ENCODE results near the gene MAPKAP1.

MAPKAP1 gene

GRCh38 chr9:125663127-125663526 lies 43.9 kb downstream of the MAPKAP1 start:
- H3K36me3 ChIP-seq (ENCODE audit: control insufficient read depth, low read depth, low read length): no peaks in the 10 kb centered on the region
- no peaks in the 10 kb centered on the region for H3K27me3 ChIP-seq (ENCODE audit: control insufficient read depth, insufficient read depth, low read length)
- no peak overlapping the region for H3K27ac ChIP-seq (ENCODE audit: low read length)
- H3K4me1 ChIP-seq (ENCODE audit: control insufficient read depth, low read depth, low read length): no peaks in the 10 kb centered on the region
- H3K4me3 ChIP-seq (ENCODE audit: low read length): no peak overlapping the region
- no peaks in the 10 kb centered on the region for H3K9me3 ChIP-seq (ENCODE audit: control insufficient read depth, low read depth, low read length)
- H3K9ac ChIP-seq (ENCODE audit: low read length): no peak overlapping the region

- Histone ChIP-seq H3K27me3 (ENCODE audit: control insufficient read depth, insufficient read depth, low read length) (no peaks in the 10 kb centered on the region), H3K9me3 (ENCODE audit: control insufficient read depth, low read depth, low read length) (no peaks in the 10 kb centered on the region), H3K27ac (ENCODE audit: low read length) (no peak overlapping the region), H3K9ac (ENCODE audit: low read length) (no peak overlapping the region), H3K4me3 (ENCODE audit: low read length) (no peak overlapping the region), H3K36me3 (ENCODE audit: control insufficient read depth, low read depth, low read length) (no peaks in the 10 kb centered on the region), H3K4me1 (ENCODE audit: control insufficient read depth, low read depth, low read length) (peaks cover 21% of the 10 kb centered on the region)
Observed at GRCh38 chr9:125660557-125660956, 46.5 kb downstream of the MAPKAP1 start.

- Histone ChIP-seq H3K9ac (ENCODE audit: low read length) (no peak overlapping the region), H3K27ac (ENCODE audit: low read length) (no peak overlapping the region), H3K4me1 (ENCODE audit: control insufficient read depth, low read depth, low read length) (peaks cover 27% of the 10 kb centered on the region), H3K4me3 (ENCODE audit: low read length) (no peak overlapping the region), H3K27me3 (ENCODE audit: control insufficient read depth, insufficient read depth, low read length) (no peaks in the 10 kb centered on the region), H3K36me3 (ENCODE audit: control insufficient read depth, low read depth, low read length) (no peaks in the 10 kb centered on the region), H3K9me3 (ENCODE audit: control insufficient read depth, low read depth, low read length) (no peaks in the 10 kb centered on the region)
Observed at GRCh38 chr9:125659954-125660353, 47.1 kb downstream of the MAPKAP1 start.

- H3K9ac ChIP-seq (ENCODE audit: low read length): no peak overlapping the region
- no peaks in the 10 kb centered on the region for H3K27me3 ChIP-seq (ENCODE audit: control insufficient read depth, insufficient read depth, low read length)
- H3K4me3 ChIP-seq (ENCODE audit: low read length): no peak overlapping the region
- H3K27ac ChIP-seq (ENCODE audit: low read length): no peak overlapping the region
- no peaks in the 10 kb centered on the region for H3K9me3 ChIP-seq (ENCODE audit: control insufficient read depth, low read depth, low read length)
- H3K4me1 ChIP-seq (ENCODE audit: control insufficient read depth, low read depth, low read length): peaks cover 33% of the 10 kb centered on the region
- H3K36me3 ChIP-seq (ENCODE audit: control insufficient read depth, low read depth, low read length): no peaks in the 10 kb centered on the region
Observed at GRCh38 chr9:125659201-125659840, 47.7 kb downstream of the MAPKAP1 start.

- Histone ChIP-seq H3K36me3 (ENCODE audit: control insufficient read depth, low read depth, low read length) (no peaks in the 10 kb centered on the region), H3K4me1 (ENCODE audit: control insufficient read depth, low read depth, low read length) (peaks cover 61% of the 10 kb centered on the region), H3K9ac (ENCODE audit: low read length) (peak overlapping the region; percentile 34), H3K27ac (ENCODE audit: low read length) (peak overlapping the region; percentile 64), H3K9me3 (ENCODE audit: control insufficient read depth, low read depth, low read length) (no peaks in the 10 kb centered on the region), H3K27me3 (ENCODE audit: control insufficient read depth, insufficient read depth, low read length) (no peaks in the 10 kb centered on the region), H3K4me3 (ENCODE audit: low read length) (peak overlapping the region; percentile 3)
Observed at GRCh38 chr9:125656560-125656959, 50.4 kb downstream of the MAPKAP1 start.

DNA sequence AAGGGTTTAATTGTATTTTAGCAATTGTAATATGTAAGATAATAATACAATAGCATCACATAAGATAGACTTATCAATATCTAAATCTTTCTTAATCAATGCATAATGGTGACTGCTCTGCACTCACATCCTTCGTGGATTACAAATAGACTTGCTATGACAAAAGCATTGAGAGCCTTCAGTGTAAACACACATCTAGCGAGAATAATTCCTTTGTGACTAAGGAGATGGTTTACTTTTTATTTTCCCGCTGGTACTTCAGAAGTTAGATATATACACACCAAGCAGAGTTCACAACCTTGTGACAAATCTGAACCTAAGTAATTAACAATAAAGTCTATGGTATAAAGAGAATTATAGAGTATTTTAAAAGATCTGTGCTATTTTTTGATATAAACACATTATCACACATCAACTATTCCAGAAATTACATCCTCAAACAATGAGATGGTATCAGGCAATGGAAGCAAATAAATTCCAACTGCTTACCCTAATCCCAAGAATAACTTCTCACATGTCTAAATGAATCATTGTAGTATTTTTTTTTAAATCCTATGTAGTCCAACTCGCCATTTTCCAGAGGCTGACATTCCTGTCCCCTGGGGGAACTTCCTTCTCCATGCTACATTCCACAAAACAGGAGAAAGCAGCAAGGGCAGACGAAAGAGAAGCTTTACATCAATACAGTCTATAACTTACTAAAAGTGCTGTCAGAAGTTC lies 51.2 kb downstream of the MAPKAP1 start:
- Histone ChIP-seq H3K4me1 (ENCODE audit: control insufficient read depth, low read depth, low read length) (peaks cover 65% of the 10 kb centered on the region), H3K27me3 (ENCODE audit: control insufficient read depth, insufficient read depth, low read length) (no peaks in the 10 kb centered on the region), H3K9me3 (ENCODE audit: control insufficient read depth, low read depth, low read length) (no peaks in the 10 kb centered on the region), H3K27ac (ENCODE audit: low read length) (peak overlapping the region; percentile 64), H3K9ac (ENCODE audit: low read length) (peak overlapping the region; percentile 34), H3K36me3 (ENCODE audit: control insufficient read depth, low read depth, low read length) (no peaks in the 10 kb centered on the region), H3K4me3 (ENCODE audit: low read length) (no peak overlapping the region)

DNA sequence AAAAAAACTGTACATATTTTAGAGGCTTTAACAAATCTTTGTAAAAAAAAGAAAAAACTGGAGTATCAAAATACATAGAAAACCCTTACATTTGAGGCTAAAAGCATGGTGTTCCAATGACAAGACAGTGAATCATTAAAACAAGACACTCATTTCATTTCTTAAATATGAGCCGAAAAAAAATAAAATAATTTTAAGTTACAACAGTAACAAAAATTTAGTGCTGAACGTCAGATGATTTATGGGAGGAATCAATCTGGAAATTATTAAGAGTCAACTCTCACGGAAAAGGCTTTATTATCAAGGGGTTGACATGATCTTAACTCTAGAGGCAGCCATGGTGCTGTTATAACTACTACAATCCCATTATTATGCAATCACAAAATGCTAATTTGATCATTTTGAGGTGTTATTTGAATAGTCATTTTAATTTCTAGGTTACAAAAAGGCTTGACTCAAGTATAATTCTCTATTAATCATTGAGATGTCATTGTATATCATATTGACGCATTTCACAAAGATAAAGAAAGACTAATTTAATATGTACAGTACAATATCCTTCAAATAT lies 51.9 kb downstream of the MAPKAP1 start:
- peak overlapping the region; percentile 34 for H3K4me3 ChIP-seq (ENCODE audit: low read length)
- H3K27ac ChIP-seq (ENCODE audit: low read length): peak overlapping the region; percentile 84
- no peaks in the 10 kb centered on the region for H3K36me3 ChIP-seq (ENCODE audit: control insufficient read depth, low read depth, low read length)
- no peaks in the 10 kb centered on the region for H3K27me3 ChIP-seq (ENCODE audit: control insufficient read depth, insufficient read depth, low read length)
- peaks cover 72% of the 10 kb centered on the region for H3K4me1 ChIP-seq (ENCODE audit: control insufficient read depth, low read depth, low read length)
- peak overlapping the region; percentile 29 for H3K9ac ChIP-seq (ENCODE audit: low read length)
- no peaks in the 10 kb centered on the region for H3K9me3 ChIP-seq (ENCODE audit: control insufficient read depth, low read depth, low read length)

- peak overlapping the region; percentile 29 for H3K9ac ChIP-seq (ENCODE audit: low read length)
- peak overlapping the region; percentile 84 for H3K27ac ChIP-seq (ENCODE audit: low read length)
Observed at GRCh38 chr9:125654121-125654520, 52.9 kb downstream of the MAPKAP1 start.

GRCh38 chr9:125653325-125653724 lies 53.7 kb downstream of the MAPKAP1 start:
- H3K27me3 ChIP-seq (ENCODE audit: control insufficient read depth, insufficient read depth, low read length): no peaks in the 10 kb centered on the region
- H3K4me3 ChIP-seq (ENCODE audit: low read length): peak overlapping the region; percentile 34
- H3K27ac ChIP-seq (ENCODE audit: low read length): peak overlapping the region; percentile 84
- H3K4me1 ChIP-seq (ENCODE audit: control insufficient read depth, low read depth, low read length): peaks cover 86% of the 10 kb centered on the region
- H3K9me3 ChIP-seq (ENCODE audit: control insufficient read depth, low read depth, low read length): no peaks in the 10 kb centered on the region
- H3K9ac ChIP-seq (ENCODE audit: low read length): no peak overlapping the region
- H3K36me3 ChIP-seq (ENCODE audit: control insufficient read depth, low read depth, low read length): no peaks in the 10 kb centered on the region

More at GRCh38 chr9:125654121-125654520, 52.9 kb downstream of the MAPKAP1 start:
- H3K36me3 ChIP-seq (ENCODE audit: control insufficient read depth, low read depth, low read length): no peaks in the 10 kb centered on the region
- H3K4me1 ChIP-seq (ENCODE audit: control insufficient read depth, low read depth, low read length): peaks cover 83% of the 10 kb centered on the region
- H3K4me3 ChIP-seq (ENCODE audit: low read length): peak overlapping the region; percentile 34
- H3K27me3 ChIP-seq (ENCODE audit: control insufficient read depth, insufficient read depth, low read length): no peaks in the 10 kb centered on the region
- no peaks in the 10 kb centered on the region for H3K9me3 ChIP-seq (ENCODE audit: control insufficient read depth, low read depth, low read length)

GRCh38 chr9:125652759-125653158 lies 54.2 kb downstream of the MAPKAP1 start:
- Histone ChIP-seq H3K27ac (ENCODE audit: low read length) (peak overlapping the region; percentile 25), H3K9me3 (ENCODE audit: control insufficient read depth, low read depth, low read length) (no peaks in the 10 kb centered on the region), H3K9ac (ENCODE audit: low read length) (no peak overlapping the region), H3K27me3 (ENCODE audit: control insufficient read depth, insufficient read depth, low read length) (no peaks in the 10 kb centered on the region), H3K4me1 (ENCODE audit: control insufficient read depth, low read depth, low read length) (peaks cover 88% of the 10 kb centered on the region), H3K36me3 (ENCODE audit: control insufficient read depth, low read depth, low read length) (no peaks in the 10 kb centered on the region), H3K4me3 (ENCODE audit: low read length) (no peak overlapping the region)

GRCh38 chr9:125652233-125652594 lies 54.8 kb downstream of the MAPKAP1 start:
- H3K9ac ChIP-seq (ENCODE audit: low read length): no peak overlapping the region
- H3K4me1 ChIP-seq (ENCODE audit: control insufficient read depth, low read depth, low read length): peaks cover 84% of the 10 kb centered on the region
- no peak overlapping the region for H3K4me3 ChIP-seq (ENCODE audit: low read length)
- no peak overlapping the region for H3K27ac ChIP-seq (ENCODE audit: low read length)
- no peaks in the 10 kb centered on the region for H3K9me3 ChIP-seq (ENCODE audit: control insufficient read depth, low read depth, low read length)
- no peaks in the 10 kb centered on the region for H3K27me3 ChIP-seq (ENCODE audit: control insufficient read depth, insufficient read depth, low read length)
- H3K36me3 ChIP-seq (ENCODE audit: control insufficient read depth, low read depth, low read length): no peaks in the 10 kb centered on the region

All from iPS-18a (cell line).